GM13976 (cell line): ENCODE measurements around the gene NPFFR2.

Experiments
- DNase-seq: peaks from one replicate; pipeline ENCODE4 v3.0.0; 2012; ENCODE audit warnings: low spot score
- CTCF ChIP-seq: IDR thresholded peaks from 2 replicates; pipeline ENCODE4 v1.5.1; 2012; ENCODE audit warnings: borderline replicate concordance, mild to moderate bottlenecking; ENCODE audit not compliant: insufficient read depth; ENCODE audit errors: extremely low read depth, missing control alignments, control extremely low read depth
- in situ Hi-C: fragments of 300-500 bp; cut with MboI; formaldehyde crosslinking; loops from one replicate; pipeline ENCODE4 v1.12.0; 2022; ENCODE audit warnings: low sequenced_read_pairs, mixed read lengths, inconsistent platforms; ENCODE audit not compliant: unreplicated experiment

The NPFFR2 gene

DNA sequence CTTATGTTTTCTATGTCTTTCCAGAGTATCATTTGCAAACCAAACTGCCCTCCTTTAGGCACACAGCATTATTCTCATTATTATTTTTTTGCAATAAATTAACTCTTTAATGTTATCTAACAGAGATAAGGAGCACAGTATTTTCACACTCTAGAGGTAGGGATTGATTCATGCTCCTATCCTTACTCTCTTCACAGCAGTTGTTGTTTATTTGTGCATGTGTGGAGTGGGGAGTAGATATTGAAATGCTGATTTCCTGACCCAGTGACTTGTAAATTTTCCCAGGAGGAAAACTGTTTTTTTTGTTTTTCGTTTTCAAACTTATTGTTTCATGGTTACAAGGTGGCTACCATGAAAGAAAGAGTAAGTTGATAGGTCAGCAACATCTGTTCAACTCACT is 140.0 kb downstream of the NPFFR2 start:
- in situ Hi-C loops, result no loop called here
- TF ChIP-seq CTCF, result no peak
- no peak for DNase-seq

- no peak for TF ChIP-seq CTCF
- no peak for DNase-seq
- in situ Hi-C loops, result no loop called here
Measured at GRCh38 chr4:72179342-72179741, 147.5 kb downstream of the NPFFR2 start.

DNA sequence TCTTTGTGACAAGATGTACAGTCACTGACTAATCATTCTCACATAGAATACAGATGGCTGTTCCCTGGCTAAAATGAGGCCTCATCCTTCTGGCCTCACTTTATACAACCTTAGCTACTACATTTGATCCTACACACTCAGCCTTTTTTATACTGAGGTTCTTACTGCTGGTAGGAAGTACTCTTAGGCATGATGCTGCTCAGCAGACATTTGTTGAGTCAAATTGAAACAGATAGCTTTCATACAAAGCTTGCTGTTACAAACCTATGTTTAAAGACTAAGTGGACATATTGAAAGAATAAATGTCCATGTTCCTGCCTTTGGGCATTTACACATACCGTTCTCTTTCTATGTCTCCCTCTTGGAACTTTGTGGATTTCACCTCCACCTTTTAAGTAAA is 154.9 kb downstream of the NPFFR2 start:
- TF ChIP-seq CTCF, result no peak
- in situ Hi-C loops, result no loop called here
- peak; percentile 7 for DNase-seq

- in situ Hi-C loops, result no loop called here
- no peak for TF ChIP-seq CTCF
- no peak for DNase-seq
Measured at GRCh38 chr4:72194046-72194445, 162.2 kb downstream of the NPFFR2 start.

GRCh38 chr4:72194453-72194852 is 162.7 kb downstream of the NPFFR2 start:
- DNase-seq, result no peak

More at GRCh38 chr4:72194453-72194852, 162.7 kb downstream of the NPFFR2 start:
- in situ Hi-C loops, result no loop called here
- no peak for TF ChIP-seq CTCF
